HFFc6 (cell line): Measurements from ENCODE around the gene ZIC2. TPM values are rescaled to one million over a fixed set of nuclear protein-coding genes. Genes with fewer than 3 reads are reported as not detected.
A peak's percentile ranks its signal among the peaks of the same experiment; 100 is the strongest.

ENCODE experiments used
- DNase-seq: peaks from one replicate; pipeline ENCODE4 v3.0.0-alpha.2; 2018
- H3K27ac Mint-ChIP-seq: 2 replicates; pipeline ENCODE4 v1.8.0; 2020; ENCODE audit warnings: mild to moderate bottlenecking, mixed read lengths
- H3K27me3 Mint-ChIP-seq: 2 replicates; pipeline ENCODE4 v1.8.0; 2021; ENCODE audit warnings: mild to moderate bottlenecking, moderate library complexity, mixed read lengths; ENCODE audit not compliant: insufficient read depth
- H3K36me3 Mint-ChIP-seq: 2 replicates; pipeline ENCODE4 v1.8.0; 2021; ENCODE audit warnings: low read depth, mixed read lengths
- H3K4me1 Mint-ChIP-seq: 2 replicates; pipeline ENCODE4 v1.8.0; 2020; ENCODE audit warnings: low read depth, mixed read lengths
- H3K4me3 Mint-ChIP-seq: 2 replicates; pipeline ENCODE4 v1.8.0; 2020; ENCODE audit warnings: mild to moderate bottlenecking, moderate library complexity, mixed read lengths
- H3K9me3 Mint-ChIP-seq: 2 replicates; pipeline ENCODE4 v1.8.0; 2020; ENCODE audit warnings: mild to moderate bottlenecking, mixed read lengths
- total RNA-seq, 6 experiments: library from RNA; stranded (reverse); fragmentation: NEBNext Ultra II Directional; extraction: Animal tissue kit (Norgen Biotek cat#: 25700); gene quantifications; 2 replicates in 1 of 6; 3 replicates in 5 of 6; pipeline ENCODE4 v1.2.3, GENCODE V29; 2021
- TF ChIP-seq, protein P1 (sequence below): fragments of 200-600 bp; sonication (generic); IDR thresholded peaks from 2 replicates; pipeline ENCODE4 v1.5.0; 2021; ENCODE audit warnings: antibody characterized with exemption, mild to moderate bottlenecking

ZIC2 gene
- total RNA-seq, 6 experiments from 2014 or later, result 0.07 to 1.9 (median 1.2) TPM; not detected in 1

DNA sequence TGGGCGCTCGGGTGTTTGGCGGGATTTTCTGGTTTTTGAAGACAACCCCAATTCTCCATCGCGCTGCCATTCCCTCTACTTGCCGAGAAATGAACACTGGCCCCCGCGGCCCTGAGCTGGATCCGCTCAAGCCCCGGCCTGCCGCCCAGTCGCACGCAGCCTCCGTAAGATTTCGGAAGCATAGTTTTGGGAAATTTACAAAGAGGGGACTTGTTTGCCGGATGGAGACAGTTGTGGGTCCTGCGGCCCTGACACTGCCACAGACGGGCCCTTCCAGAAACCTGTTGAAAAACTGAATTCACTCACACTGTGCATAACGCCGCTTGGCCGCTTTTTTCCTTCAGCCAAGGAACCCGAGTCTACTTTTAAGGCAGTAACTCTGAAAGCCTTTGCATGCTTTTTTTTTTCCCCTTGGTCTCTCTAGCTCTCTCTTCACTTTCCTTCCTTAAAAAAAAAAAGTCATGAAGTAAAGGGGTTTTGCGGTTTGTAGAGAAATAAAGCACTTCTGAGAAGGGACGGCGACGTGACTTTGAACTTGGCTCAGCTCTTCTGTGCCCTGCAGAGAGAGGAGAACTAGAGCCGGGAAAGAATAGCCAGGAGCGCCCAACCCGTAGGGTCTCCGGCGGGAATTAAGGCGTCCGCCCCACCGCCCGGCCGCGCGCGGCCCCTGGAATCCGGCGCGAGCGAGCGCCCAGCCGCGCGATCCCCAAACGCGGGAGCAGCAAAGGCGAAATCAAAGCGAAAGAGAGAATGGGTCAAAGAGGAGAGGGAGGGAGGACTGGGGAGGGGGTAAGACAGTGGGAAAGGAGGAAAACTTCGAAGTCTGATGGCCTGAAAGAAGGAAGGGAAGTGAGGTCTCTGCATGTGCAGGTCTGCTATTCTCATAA lies 3.4 kb upstream of the ZIC2 start:
- peaks cover 69% of the 10 kb centered on the region for H3K27me3 Mint-ChIP-seq
- peaks cover 6% of the 10 kb centered on the region for H3K4me1 Mint-ChIP-seq
- H3K27ac Mint-ChIP-seq, result no peak overlapping the region
- TF ChIP-seq, protein P1, sequence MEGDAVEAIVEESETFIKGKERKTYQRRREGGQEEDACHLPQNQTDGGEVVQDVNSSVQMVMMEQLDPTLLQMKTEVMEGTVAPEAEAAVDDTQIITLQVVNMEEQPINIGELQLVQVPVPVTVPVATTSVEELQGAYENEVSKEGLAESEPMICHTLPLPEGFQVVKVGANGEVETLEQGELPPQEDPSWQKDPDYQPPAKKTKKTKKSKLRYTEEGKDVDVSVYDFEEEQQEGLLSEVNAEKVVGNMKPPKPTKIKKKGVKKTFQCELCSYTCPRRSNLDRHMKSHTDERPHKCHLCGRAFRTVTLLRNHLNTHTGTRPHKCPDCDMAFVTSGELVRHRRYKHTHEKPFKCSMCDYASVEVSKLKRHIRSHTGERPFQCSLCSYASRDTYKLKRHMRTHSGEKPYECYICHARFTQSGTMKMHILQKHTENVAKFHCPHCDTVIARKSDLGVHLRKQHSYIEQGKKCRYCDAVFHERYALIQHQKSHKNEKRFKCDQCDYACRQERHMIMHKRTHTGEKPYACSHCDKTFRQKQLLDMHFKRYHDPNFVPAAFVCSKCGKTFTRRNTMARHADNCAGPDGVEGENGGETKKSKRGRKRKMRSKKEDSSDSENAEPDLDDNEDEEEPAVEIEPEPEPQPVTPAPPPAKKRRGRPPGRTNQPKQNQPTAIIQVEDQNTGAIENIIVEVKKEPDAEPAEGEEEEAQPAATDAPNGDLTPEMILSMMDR, result no peak
- H3K4me3 Mint-ChIP-seq, result peak overlapping the region; percentile 60; the same call in 1 of the 2 replicates
- DNase-seq, result no peak
- no peaks in the 10 kb centered on the region; the same call in 1 of the 2 replicates for H3K36me3 Mint-ChIP-seq
- no peaks in the 10 kb centered on the region; the same call in 1 of the 2 replicates for H3K9me3 Mint-ChIP-seq

DNA sequence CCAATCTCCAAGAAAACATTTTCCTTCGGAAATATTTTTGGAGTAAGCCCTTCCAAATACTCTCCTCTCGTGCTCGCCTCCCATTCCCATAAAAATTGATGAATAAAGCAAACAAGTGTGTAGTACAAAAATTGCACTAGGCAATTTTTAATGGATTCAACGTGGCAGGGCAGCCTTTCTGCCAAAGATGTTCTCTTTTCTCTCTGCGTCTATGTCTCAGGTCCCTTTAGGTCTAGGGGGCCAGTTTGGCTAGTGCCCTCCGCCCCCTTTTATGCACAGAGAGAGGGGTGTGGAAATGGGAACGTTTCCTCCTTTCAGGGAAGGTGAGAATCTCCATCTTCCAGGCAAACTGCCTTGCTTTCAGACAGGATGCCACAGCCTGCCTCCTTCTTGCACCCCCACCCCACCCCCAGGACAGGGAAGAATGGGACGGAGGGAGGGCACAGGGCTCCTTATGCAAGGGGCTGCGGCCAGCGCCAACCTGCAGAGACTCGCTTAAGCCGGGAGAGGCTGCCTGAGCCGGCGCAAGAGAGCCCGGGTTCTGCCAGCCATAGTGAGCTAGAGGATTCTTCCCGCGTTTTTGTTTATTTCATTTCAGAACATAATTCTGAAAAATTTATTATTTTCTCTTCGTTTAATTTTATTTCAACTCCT lies 2.7 kb upstream of the ZIC2 start:
- DNase-seq, result no peak
- Mint-ChIP-seq H3K9me3 (no peaks in the 10 kb centered on the region), H3K4me3 (peak overlapping the region; percentile 60; the same call in 1 of the 2 replicates), H3K27me3 (peaks cover 69% of the 10 kb centered on the region), H3K36me3 (no peaks in the 10 kb centered on the region; the same call in 1 of the 2 replicates), H3K27ac (no peak overlapping the region), H3K4me1 (peaks cover 14% of the 10 kb centered on the region)
- TF ChIP-seq, protein P1, result no peak

DNA sequence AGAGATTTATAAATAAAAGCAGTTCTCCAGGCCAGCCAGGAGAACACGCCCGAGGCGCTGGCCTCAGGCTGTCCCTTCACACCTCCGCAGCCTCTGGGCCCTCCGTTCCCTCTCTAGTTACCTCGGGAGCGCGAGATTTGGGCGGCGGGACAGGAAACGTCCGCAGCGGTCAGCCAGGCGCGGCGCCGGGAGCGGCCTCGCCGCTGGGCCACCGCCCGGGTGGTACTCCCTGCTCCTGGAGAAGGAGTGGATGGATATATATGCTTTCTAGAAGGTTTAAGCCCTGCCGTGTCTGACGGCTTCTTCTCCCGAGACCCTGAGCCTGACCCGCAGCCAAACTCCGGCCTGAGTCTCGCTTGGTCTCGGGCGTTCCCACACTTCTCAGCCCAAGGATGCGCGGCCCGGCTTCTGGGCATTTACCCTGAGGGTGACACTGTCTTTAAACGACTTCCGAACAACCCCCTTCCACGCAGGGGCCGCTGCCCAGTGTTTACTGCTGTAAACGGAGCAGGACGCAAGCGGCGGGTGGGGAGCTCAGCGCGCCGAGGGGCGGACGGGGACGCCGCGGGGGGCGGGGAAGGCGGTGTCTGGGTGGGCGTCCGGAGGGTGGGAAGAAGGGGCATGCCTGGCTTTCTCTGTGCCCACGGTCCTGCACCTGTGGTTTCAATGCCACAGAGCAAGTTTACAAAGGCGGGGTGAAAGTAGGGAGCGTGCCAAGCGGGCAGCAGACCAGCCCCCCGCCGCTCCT lies 2.0 kb upstream of the ZIC2 start:
- Mint-ChIP-seq H3K27ac (no peak overlapping the region), H3K9me3 (no peaks in the 10 kb centered on the region), H3K27me3 (peaks cover 69% of the 10 kb centered on the region), H3K4me3 (no peak overlapping the region), H3K4me1 (peaks cover 21% of the 10 kb centered on the region), H3K36me3 (peaks cover 4% of the 10 kb centered on the region; the same call in 1 of the 2 replicates)
- TF ChIP-seq, protein P1, result no peak
- DNase-seq, result no peak

DNA sequence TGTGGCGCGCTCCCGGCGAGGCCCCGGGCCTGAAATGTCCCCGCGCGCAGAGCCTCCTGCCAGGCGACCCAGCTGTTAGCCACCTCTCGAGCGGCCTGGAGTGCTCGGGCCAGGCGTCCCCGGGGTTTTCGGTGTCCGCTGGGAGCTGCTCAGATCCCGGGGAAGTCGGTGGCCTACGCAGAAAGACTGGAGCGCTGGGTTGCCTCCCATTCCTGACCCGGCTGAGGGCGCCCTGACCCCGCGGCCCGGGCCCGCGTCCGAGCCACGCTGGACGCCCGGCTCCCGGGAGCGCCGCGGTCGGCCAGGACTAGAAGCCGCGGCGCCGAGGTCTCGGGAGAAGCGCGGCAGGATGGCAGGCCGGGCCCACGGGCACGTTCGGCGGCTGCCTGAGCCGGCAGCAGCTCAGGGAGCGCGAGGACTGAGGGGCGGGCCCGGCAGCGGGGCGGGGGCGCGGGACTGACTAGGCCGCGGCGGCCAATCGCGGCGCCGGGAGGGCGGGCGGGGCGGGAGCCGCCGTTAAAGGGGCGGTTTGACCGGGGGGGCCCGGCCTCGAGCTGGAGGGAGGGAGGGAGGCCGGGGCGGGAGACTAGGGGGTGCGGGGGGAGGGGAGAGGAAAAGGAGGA lies 1.3 kb upstream of the ZIC2 start:
- Mint-ChIP-seq H3K4me1 (peaks cover 22% of the 10 kb centered on the region), H3K27ac (no peak overlapping the region), H3K4me3 (peak overlapping the region; percentile 53), H3K27me3 (peaks cover 65% of the 10 kb centered on the region), H3K9me3 (no peaks in the 10 kb centered on the region), H3K36me3 (peaks cover 5% of the 10 kb centered on the region; the same call in 1 of the 2 replicates)
- peak; percentile 55 for DNase-seq
- TF ChIP-seq, protein P1, result no peak
